Skeletal muscle satellite cell (primary cell): ENCODE measurements around the gene NOSIP. TPM values are rescaled to one million over a fixed set of nuclear protein-coding genes. Genes with fewer than 3 reads are reported as not detected.
"Not testable (repeated sequence)": the region's sequence is repeated elsewhere in the genome, so short reads cannot be mapped to it uniquely, and the experiment has no call there.

ENCODE experiments used
- H3K27me3 ChIP-seq: 2 replicates; pipeline ENCODE4 v1.7.0; 2013; ENCODE audit warnings: low read length; ENCODE audit not compliant: control insufficient read depth, insufficient read depth
- H3K36me3 ChIP-seq: 2 replicates; pipeline ENCODE4 v1.7.0; 2013; ENCODE audit warnings: mild to moderate bottlenecking, control low read depth, low read length; ENCODE audit not compliant: insufficient read depth
- H3K4me1 ChIP-seq: 2 replicates; pipeline ENCODE4 v1.7.0; 2013; ENCODE audit warnings: low read length; ENCODE audit not compliant: control insufficient read depth, insufficient read depth
- H3K4me2 ChIP-seq: 2 replicates; pipeline ENCODE4 v1.7.0; 2013; ENCODE audit warnings: mild to moderate bottlenecking, low read length
- H3K4me3 ChIP-seq: 2 replicates; pipeline ENCODE4 v1.7.0; 2013; ENCODE audit warnings: low read length
- H3K9ac ChIP-seq: 2 replicates; pipeline ENCODE4 v1.7.0; 2013; ENCODE audit warnings: mild to moderate bottlenecking, low read depth, low read length, moderate library complexity
- H3K9me3 ChIP-seq: replicated peaks from 2 replicates; pipeline ENCODE4 v1.7.0; 2013; ENCODE audit warnings: mild to moderate bottlenecking, control low read depth, low read length
- total RNA-seq: library from RNA; depleted of rRNA; stranded (reverse); fragments of >200 nt; gene quantifications from 2 replicates; pipeline ENCODE4 v1.2.3, GENCODE V29; 2012; rRNA removed

Gene NOSIP, protein sequence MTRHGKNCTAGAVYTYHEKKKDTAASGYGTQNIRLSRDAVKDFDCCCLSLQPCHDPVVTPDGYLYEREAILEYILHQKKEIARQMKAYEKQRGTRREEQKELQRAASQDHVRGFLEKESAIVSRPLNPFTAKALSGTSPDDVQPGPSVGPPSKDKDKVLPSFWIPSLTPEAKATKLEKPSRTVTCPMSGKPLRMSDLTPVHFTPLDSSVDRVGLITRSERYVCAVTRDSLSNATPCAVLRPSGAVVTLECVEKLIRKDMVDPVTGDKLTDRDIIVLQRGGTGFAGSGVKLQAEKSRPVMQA
- total RNA-seq = 77.1 and 90.6 TPM in 2 replicates

DNA sequence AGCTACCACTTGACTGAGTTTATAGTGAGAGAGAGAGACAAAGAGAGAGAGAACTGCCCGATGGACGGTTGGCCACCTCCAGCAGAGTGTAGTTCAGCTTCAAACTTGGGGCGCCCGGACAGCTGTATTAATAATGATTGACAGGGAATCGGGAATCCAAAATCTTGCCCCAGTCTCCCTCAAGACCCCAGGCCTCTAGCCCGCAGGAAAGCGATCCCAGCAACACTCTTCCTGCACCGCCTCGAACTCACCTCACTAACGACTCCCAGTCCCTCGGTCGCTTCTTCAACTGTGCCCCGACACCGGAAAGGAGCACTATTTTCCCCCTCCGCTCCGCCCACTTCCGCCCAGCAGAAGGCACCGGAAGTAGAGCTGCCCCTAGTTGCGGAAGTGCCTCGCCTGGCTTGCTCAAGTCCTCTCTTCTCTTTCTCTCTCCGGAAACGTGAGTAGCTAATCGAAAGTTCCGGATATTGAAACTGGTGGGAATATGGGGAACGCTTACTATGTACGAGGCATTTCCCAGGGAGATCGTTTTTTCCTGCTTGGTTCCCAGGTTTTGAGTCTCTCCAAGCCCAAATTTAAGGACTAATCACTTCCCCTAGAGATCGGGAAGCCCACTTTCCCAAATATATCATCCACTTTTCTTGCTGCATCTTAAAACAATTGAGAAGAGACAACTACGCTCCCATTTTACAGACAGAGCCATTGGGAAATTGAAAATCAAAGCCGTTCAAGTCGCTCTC, at the start of gene NOSIP:
NOSIP (minus strand) TSS at position 293 of the 743 bp plus-strand sequence. CDS start 19,865 bp downstream, outside the sequence.
- no peaks in the 10 kb centered on the region for H3K9me3 ChIP-seq
- H3K4me1 ChIP-seq = peaks cover 16% of the 10 kb centered on the region
- H3K4me2 ChIP-seq = peak within 1 kb of the TSS; percentile 87
- H3K4me3 ChIP-seq = peak within 1 kb of the TSS; percentile 85
- H3K27me3 ChIP-seq = no peaks in the 10 kb centered on the region
- H3K9ac ChIP-seq = peak within 1 kb of the TSS; percentile 85
- H3K36me3 ChIP-seq = peaks cover 5% of the 10 kb centered on the region

DNA sequence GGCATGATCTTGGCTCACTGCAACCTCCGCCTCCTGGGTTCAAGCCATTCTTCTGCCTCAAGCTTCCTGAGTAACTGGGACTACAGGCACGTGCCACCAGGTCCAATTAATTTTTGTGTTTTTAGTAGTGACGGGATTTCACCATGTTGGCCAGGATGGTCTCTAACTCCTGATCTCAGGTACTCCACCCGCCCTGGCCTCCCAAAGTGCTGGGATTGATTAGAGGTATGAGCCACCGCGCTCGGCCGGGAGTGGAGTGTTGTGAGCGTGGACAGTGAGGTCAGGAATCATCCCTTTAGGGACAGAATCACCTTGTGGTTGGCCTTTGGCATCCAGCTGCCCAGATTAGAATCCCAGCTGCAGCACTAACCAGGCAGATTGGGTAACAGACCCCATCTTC, 49.3 kb upstream of the NOSIP start:
- Histone ChIP-seq H3K9ac (no peak overlapping the region), H3K36me3 (peaks cover 19% of the 10 kb centered on the region), H3K4me2 (no peak overlapping the region), H3K9me3 (no peaks in the 10 kb centered on the region), H3K4me3 (no peak overlapping the region), H3K27me3 (no peaks in the 10 kb centered on the region), H3K4me1 (peaks cover 12% of the 10 kb centered on the region)

DNA sequence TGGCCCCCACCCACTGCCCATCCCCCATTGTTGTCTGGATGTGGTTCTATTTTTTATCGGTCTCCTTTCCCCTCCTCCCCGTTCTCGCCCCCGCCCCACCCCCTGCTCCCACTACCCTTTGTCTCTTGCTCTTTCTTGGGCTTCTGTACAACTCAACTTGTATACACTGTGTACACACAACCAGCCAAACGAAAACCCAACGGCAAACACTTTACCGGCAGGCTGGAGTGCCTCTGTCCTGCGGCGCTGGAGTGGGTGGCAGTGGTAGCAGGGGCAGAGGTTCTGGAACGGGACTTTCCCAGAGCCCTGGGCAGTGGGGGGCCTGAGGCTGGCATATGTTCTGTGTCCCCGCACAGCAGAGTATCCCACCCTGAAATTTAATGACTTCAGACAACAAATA, 45.9 kb upstream of the NOSIP start:
- Histone ChIP-seq H3K4me3 (no peak overlapping the region), H3K36me3 (peaks cover 28% of the 10 kb centered on the region), H3K9me3 (no peaks in the 10 kb centered on the region), H3K27me3 (no peaks in the 10 kb centered on the region), H3K4me2 (no peak overlapping the region), H3K4me1 (peaks cover 7% of the 10 kb centered on the region), H3K9ac (no peak overlapping the region)

DNA sequence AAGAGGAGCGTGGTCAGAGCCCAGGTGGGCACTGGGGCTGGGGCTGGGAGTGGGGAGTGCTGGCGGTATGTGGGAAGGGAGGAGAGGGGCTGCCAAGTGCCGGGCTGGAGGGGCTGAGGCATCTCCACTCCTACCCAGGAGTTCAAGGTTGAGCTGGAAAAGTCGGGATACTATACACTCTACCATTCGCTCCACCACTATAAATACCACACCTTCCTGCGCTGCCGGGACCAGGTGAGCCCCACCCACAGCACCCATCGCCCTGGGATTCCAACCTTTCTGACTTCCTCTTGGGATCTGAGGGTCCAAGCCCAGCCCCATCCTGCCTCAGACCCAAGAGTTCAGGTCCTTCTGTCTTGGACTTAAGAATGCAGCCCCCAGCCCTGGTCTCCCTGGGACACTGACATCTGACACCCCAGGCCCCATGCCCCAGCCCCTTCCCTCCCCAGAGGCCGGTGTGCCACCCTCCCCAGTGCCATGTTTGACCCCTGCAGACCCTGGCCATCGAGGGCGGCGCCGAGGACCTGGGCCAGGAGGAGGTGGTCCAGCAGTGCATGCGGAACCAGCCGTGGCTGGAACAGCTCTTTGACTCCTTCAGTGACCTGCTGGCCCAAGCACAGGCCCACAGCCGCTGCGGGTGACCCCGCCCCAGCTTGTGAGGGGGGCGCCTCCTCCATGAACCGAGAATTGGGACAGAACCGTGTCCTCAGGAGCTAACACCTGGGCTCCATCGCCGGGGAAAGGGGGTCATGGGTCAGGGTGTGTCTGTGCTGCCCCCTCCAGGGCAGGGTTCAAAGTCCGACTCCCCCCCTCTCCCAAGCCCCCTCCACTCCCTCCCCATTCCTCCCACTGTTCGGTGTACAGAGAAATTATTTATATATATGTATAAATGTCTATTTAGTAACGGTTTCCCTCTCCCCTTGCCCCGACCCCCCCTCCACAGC, 44.9 kb upstream of the NOSIP start:
- Histone ChIP-seq H3K4me2 (no peak overlapping the region), H3K36me3 (peaks cover 30% of the 10 kb centered on the region), H3K9ac (no peak overlapping the region), H3K4me1 (no peaks in the 10 kb centered on the region), H3K9me3 (no peaks in the 10 kb centered on the region), H3K4me3 (no peak overlapping the region), H3K27me3 (no peaks in the 10 kb centered on the region)

DNA sequence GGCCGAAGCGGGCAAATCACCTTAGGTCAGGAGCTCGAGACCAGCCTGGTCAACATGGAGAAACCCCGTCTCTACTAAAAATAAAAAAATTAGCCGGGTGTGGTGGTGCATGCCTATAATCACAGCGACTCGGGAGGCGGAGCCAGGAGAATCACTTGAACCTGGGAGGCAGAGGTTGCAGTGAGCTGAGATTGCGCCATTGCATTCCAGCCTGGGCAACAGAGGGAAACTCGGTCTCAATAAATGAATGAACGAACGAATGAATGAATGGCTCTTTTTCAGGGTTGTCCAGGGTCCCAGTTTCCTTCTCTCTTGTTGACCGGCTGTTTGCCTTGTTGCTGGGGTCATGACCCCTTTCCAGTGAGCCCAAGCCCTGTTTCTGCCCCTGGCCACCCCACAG, 37.5 kb upstream of the NOSIP start:
- Histone ChIP-seq H3K4me1 (peaks cover 20% of the 10 kb centered on the region), H3K36me3 (peaks cover 48% of the 10 kb centered on the region)
- not testable (repeated sequence) for H3K9ac ChIP-seq, H3K4me3 ChIP-seq, H3K27me3 ChIP-seq, H3K4me2 ChIP-seq, H3K9me3 ChIP-seq

DNA sequence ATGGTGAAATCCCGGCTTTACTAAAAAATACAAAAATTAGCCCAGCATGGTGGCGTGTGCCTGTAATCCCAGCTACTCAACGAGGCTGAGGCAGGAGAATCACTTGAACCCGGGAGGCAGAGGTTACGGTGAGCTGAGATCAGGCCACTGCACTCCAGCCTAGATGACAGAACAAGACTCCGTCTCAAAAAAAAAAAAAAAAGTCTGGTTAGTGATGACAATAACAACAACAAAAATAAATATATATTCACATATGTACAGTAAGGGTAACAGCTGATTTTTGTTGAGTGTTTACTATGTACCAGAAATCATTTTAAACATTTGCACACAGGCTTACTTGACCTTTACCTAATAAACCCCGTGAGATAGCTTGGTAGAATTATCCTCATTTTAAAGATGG, 36.6 kb upstream of the NOSIP start:
- no peak overlapping the region for H3K4me3 ChIP-seq
- no peaks in the 10 kb centered on the region for H3K27me3 ChIP-seq
- no peak overlapping the region for H3K9ac ChIP-seq
- peaks cover 29% of the 10 kb centered on the region for H3K4me1 ChIP-seq
- H3K4me2 ChIP-seq = no peak overlapping the region
- no peaks in the 10 kb centered on the region for H3K9me3 ChIP-seq
- H3K36me3 ChIP-seq = peaks cover 48% of the 10 kb centered on the region

DNA sequence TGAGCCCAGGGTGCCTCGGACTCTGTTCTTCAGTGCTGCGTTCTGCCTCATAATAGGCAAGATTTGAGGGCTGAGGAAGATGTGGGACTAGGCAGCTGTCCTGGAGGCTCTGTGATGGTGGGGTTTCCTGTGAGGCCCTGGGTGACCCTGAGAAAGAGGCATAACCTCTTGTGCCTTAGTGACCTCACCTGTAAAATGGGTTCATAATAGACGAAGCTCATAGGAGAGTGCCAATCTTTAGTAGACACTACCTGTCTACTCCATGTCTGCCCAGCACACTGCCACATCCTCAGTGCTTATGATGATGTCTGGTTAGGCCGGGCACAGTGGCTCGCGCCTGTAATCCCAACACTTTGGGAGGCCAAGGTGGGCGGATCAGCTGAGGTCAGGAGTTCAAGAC, 36.2 kb upstream of the NOSIP start:
- peaks cover 44% of the 10 kb centered on the region for H3K36me3 ChIP-seq

DNA sequence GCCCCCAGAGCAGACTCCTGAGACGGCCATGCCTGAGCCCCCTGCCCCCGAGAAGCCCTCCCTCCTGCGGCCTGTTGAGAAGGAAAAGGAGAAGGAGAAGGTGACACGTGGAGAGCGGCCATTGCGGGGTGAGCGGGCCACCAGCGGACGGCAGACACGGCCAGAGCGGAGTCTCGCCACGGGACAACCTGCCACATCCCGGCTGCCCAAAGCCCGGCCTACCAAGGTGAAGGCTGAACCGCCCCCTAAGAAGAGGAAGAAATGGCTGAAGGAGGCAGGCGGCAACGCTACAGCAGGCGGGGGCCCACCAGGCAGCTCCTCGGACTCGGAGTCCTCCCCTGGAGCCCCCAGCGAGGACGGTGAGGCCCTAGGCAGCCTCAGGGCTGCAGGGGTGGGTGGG, 35.5 kb upstream of the NOSIP start:
- Histone ChIP-seq H3K9ac (no peak overlapping the region), H3K4me1 (peaks cover 30% of the 10 kb centered on the region), H3K4me3 (no peak overlapping the region), H3K27me3 (no peaks in the 10 kb centered on the region), H3K9me3 (no peaks in the 10 kb centered on the region), H3K36me3 (peaks cover 41% of the 10 kb centered on the region), H3K4me2 (no peak overlapping the region)

More for the DNA sequence above, 36.2 kb upstream of the NOSIP start:
- H3K27me3 ChIP-seq = no peaks in the 10 kb centered on the region
- no peak overlapping the region for H3K4me3 ChIP-seq
- H3K4me2 ChIP-seq = no peak overlapping the region
- H3K9ac ChIP-seq = no peak overlapping the region
- peaks cover 30% of the 10 kb centered on the region for H3K4me1 ChIP-seq
- no peaks in the 10 kb centered on the region for H3K9me3 ChIP-seq

DNA sequence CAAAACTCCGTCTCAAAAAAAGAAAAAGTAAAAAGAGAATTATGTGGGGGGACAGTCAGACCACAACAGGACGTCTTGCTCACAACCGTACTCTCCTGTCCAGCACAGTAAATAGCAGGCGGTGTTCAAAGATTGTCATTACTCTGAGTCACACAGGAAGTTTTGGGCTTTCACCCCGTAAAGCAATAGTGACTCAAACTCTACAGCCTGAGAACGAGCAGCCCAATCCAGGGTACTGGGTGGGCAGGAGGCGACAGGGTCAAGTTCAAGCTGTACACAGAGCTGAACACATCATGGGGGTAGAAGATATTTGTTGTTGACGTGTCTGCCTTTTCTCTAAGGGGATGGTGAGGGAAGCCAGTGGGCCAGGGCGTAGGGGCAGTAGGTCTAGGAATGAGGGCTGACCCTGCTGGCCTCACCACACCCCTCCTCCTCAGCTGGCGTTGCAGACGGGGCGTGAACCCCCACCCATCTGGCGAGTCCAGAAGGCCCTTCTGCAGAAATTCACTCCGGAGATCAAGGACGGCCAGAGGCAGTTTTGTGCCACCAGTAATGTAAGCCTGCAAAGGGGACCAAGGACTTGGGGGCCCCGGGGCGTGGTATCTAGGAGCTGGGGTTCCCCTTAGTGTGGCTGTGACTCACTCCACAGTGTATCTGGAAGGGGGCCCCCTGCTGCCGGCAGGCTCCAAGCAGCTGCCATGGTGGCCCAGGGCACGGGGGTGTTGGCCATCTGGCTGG, 33.9 kb upstream of the NOSIP start:
- Histone ChIP-seq H3K4me3 (peak overlapping the region; percentile 38), H3K36me3 (peaks cover 40% of the 10 kb centered on the region), H3K4me2 (peak overlapping the region; percentile 60), H3K27me3 (no peaks in the 10 kb centered on the region), H3K4me1 (peaks cover 30% of the 10 kb centered on the region), H3K9ac (peak overlapping the region; percentile 62), H3K9me3 (no peaks in the 10 kb centered on the region)

DNA sequence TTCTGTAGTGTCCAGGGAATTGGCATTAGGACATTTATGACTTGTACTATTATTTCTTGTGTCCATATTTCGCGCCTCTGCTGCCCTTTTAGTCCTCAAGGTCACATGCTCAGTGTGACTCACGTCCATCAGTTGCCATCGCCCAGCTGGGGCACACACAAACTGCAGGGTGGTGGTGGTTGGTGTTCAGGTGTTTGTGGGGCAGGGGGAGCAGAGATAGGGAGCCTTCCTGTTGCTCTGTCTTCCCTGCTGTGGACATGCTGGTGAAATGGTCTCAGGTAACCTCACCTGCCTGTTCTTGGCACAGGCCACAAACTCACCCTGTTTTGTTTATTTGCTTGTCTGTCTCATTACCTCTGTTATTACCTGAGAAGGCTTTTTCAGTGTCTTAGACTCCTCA, 33.0 kb upstream of the NOSIP start:
- Histone ChIP-seq H3K4me1 (peaks cover 30% of the 10 kb centered on the region), H3K36me3 (peaks cover 43% of the 10 kb centered on the region), H3K9ac (peak overlapping the region; percentile 20), H3K4me3 (peak overlapping the region; percentile 0), H3K4me2 (peak overlapping the region; percentile 34), H3K27me3 (no peaks in the 10 kb centered on the region), H3K9me3 (no peaks in the 10 kb centered on the region)
